ENCODE results near the gene PFDN5.

PFDN5 gene

DNA sequence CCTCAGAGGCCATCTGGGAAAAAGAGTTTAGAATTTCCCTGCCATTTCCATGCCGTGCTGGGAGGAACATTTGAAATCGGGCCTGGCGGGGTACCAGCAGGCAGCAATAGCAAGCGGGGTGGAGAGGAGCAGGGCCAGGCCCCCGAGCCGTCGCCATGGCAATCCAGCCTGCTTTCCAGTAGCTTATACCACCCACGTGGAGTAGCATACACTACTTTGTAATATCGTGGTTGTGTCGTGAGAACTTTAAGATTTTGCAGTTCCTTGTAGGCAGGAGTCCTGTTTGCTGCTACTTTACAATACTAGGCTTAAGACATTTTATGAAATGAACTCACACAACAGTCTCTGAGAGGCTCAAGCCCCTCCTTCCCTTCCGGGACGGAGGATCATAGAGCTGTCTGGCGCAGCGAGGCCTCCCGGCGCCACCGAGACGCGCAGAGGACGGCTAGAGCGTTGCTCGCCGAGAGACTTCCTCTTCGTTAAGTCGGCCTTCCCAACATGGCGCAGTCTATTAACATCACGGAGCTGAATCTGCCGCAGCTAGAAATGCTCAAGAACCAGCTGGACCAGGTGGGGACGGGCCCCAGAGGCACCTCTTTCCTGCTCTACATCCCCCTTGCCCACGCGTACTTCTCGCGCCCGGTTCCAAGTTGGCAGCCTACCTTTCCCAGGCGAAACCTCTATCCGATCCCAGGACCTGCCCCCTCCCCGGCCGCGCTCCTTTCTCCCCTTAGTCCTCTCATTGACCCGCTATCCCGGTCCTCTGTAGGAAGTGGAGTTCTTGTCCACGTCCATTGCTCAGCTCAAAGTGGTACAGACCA is at the start of gene PFDN5:
Gene PFDN5, plus strand, starts transcription at position 473 of the 821 bp plus-strand sequence. Its CDS starts 26 bp downstream, at position 499.
- DNase-seq = peak; percentile 89 to 94 (median 92)

DNA sequence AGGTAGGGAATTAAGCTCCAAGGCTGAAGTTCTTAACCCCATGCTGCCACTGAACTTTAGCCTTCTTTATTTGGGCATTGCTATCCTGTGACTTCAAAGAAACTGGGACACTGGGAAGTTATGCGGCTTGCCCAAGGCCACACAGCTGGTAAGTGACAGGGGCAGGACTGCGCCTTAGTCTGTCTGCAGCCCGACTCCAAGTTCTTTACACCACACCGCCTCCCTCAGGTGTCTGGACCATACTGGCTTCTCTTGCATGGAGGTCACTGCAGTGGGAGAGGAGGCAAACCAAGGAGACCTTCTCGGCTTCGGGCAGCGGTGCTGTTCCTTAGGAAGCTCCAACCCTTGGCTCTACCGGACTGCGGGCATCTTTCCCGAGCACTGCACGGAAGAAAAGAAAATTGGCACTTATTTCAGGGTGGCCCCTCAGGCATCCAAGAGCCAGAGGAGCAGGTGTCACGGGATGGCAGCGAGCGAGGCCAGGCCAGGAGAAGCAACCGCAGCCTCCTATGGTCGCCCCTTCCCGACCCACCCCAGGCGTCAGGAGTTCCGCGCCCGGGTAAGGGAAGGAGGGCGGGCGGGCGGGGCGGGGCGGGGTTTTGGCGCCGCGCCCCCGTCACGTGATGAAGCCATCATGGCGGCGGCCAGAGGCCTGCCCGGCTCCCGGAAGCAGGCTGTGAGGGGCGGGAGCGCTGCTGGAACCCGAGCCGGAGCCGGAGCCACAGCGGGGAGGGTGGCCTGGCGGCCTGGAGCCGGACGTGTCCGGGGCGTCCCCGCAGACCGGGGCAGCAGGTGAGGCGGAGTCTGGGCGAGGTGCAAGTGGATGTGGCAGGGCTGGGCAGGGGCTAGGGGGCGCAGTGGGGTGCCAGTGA is 43.6 kb upstream of the PFDN5 start:
- DNase-seq = peak; percentile 77 to 93 (median 86)

DNA sequence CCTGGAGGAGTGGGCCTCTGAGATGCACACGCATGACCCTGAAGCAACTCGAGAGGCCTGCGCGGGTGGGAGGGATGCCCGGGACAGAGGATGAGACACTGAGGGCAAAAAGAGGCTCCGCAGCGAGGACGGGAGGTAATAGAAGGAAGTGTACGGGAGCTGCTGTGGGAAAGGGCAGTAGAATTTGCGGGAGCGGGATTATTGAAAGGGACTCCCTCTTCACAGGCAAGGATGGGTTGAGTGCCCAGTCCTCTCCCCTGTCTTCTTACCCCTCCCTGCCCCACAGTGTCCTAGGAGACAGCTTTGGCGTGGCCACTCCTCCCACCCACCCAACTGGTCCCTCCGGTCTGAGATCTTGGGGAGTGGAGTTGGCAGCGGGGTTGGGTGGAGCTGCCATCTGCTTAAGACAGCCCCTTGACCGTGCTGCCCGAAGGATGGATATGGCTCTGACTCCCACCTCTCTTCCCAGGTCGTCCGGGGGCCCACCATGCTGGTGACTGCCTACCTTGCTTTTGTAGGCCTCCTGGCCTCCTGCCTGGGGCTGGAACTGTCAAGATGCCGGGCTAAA is 42.9 kb upstream of the PFDN5 start:
- peak; percentile 17 to 51 (median 43) for DNase-seq

DNA sequence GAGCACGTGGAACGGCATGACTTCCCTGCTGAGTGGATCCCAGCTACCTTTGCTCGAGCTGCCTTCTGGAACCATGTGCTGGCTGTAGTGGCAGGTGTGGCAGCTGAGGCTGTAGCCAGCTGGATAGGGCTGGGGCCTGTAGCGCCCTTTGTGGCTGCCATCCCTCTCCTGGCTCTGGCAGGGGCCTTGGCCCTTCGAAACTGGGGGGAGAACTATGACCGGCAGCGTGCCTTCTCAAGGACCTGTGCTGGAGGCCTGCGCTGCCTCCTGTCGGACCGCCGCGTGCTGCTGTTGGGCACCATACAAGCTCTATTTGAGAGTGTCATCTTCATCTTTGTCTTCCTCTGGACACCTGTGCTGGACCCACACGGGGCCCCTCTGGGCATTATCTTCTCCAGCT is 42.0 kb upstream of the PFDN5 start:
- DNase-seq = no peak

DNA sequence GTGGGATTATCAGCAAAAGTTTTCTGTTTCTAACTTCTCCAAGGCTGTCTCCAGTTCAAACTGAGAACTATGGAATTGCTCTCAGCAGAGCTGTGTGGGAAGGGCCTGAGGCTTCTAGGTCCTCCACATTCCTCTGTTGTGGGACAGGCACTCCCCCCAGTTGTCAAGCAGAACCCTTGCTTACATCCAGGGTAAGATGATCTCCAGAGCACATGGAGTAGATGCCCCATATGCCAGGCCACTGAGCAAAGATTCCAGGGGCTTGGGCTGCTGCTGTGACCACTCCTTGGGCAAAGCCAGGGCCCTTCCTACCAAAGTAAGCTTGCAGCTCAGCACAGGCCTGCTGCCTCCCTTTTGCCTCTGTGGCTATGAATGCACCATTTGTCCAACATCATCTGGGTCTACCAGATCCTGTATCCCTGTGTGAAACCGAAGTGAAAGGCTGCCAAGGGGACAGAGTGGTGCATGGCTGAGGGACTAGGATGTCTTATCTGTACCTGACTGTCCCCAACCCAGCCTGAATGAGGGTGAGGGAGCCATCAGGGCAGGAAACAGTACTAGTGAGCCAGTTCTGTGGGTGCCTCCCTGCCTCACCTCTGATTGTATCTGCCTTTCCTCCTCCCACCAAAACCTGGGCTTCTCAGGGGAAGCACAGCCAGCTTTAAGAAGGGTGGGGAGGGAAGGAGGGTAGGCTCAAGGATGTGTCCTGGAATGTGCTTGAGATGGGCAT is 40.4 kb upstream of the PFDN5 start:
- DNase-seq = no peak

DNA sequence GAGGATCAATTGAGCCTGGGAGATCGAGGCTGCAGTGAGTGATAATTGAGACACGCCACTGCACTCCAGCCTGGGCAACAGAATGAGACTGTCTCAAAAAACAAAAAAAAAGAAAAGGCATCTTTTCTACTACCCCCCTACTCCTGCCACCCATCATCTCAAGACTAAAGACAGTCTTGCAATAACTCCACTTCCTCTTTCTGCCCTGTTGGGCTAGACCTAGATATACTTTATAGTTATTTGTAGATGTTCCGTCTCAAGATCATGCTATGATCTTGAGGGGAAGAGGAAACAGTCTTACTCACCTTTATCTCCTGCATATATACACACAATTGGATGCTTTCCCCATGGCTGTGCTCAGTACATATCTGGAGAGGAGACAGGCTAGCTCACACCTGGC is 39.3 kb upstream of the PFDN5 start:
- DNase-seq = peak; percentile 42 to 50 (median 49)

DNA sequence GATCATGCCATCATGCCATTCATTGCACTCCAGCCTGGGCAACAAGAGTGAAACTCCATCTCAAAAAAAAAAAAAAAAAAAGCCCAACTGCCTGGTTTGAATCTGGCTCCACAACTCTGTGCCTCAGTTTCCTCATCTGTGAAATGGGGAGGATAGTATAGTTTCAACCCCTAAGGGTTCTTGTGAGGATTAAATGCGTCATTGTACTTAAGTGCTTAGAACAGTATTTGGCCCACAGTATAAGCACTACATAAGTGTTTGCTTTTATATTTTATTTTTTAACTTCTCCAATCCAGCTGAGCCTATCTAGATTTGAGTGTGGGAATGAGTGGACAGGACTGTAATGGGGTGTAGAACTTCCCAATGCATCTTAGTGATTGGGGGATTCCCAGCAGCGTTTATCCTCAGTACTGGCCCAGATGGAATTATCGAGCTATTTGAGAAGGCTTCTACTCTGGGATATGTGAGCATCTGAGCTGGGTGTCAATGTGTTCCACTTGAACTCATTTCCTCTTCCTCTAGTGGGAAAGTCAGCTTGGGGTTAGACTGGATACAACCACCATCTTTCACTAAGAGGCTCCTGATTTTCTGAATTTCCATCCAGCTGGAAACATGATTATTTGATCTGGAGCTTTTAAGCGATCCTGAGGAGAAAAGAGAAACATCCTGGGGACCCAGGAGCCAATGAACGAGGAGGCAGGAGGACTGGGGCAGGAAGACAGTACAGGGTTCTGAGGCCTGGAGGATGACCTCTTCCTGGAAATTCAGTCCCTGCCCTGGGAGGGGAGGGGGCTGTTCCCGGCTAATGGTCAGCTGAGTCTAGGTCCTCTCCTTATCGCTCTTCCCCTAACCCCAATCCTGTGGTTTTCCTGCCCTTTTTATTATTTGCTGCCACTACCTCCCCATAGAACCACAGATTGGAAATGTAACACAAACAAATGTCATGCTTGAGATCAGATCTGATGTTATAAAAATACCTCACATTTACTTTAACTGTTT is 36.5 kb upstream of the PFDN5 start:
- no peak for DNase-seq

DNA sequence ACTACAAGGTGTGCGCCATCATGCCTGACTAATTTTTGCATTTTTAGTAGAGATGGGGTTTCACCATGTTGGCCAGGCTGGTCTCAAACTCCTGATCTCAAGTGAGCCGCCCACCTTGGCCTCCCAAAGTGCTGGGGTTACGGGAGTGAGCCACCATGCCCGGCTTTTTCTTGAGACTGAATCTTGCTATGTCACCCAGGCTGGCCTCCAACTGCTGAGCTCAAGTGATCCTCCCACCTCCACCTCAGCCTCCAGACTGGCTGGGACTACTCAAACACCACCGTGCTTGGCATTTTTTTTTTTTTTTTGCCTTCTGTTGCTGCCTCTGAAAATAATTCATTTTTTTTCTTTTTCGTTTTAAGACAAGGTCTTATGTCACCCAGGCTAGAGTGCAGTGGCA is 35.5 kb upstream of the PFDN5 start:
- no peak for DNase-seq

DNA sequence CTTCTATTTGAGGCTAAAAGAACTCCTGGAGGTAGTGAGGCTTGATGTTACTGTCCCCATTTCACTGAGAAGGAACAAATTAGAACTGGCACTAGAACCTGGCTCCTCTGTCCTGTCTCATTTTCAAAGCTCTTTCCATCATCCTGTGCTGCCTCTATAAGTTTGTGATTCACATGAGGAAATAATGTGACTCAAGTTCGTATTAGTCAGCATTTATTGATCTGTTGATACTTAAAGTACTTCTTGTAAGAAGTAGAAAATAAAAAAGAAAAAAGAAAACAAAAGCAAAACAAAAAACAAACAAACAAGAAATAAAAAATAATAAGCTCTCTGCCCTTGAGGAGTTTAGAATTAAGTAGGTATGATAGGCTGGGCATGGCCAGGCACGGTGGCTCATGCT is 29.6 kb upstream of the PFDN5 start:
- peak in 1 of 3 donors; percentile 8 for DNase-seq

DNA sequence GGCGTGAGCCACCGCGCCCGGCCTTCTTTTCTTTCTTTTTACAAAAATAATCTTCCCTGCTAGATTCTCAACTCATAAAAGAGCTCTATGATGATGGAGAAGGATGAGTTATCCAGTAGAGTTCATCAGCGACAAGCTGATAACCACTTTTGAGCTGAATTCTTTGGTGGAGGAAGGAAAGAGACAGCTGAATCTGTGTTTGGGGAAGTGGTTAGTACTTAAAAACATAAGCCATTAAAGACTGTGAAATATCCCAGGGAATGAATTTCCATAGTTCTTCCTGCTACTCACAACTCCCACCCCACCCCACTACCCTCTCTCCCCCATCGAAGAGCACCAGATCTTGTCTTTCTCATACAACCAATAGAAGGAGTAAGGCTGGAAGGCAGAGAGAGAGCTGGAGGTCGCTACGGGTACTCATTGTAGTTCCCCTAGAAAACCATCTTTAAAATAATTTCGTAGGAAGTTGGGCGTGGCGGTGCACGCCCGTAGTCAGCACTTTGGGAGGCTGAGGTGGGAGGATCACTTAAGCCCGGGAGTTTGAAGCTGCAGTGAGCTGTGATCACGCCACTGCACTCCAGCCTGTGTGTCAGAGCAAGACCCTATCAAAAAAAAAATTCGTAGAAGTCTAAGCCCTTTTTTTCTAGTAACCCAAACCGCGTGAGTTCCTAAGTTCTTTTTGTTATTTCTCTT is 27.9 kb upstream of the PFDN5 start:
- DNase-seq = peak; percentile 86 to 87 (median 86)

DNA sequence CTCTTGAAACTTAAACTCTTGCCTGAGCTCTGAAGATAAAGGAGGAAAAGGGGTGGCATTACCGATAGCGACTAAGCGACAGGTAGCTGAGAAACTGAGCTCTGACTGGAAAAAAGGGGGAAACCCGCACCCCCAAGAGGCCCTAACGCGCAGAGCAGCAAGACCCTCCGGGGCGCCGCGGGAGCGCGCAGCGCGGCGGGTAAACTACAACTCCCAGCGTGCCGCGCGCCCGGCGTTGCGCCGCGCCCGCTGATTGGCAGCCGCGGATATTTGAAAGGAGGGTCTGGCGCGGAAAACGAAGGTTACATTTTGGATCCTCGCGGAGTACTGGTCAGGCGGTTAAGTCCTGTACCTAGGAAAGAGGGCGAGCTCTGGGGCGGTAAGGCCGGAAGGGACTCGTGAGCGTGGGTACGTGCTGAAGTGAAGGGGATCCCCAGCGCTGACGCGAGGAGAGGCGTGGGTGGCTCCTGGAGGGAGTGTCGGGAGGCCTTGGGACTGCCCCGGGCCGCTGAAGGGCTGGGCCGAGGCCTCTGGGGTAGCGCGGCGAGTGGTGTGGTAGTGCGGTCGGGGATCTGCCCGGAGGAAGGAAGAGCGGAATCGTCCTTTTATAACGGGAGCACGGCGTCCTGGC is 27.2 kb upstream of the PFDN5 start, which contains the start of gene ESPL1:
Gene ESPL1, plus strand, starts transcription at position 301 of the 631 bp plus-strand sequence. CDS start 468 bp downstream, outside the sequence.
- peak; percentile 96 to 98 (median 97) for DNase-seq

DNA sequence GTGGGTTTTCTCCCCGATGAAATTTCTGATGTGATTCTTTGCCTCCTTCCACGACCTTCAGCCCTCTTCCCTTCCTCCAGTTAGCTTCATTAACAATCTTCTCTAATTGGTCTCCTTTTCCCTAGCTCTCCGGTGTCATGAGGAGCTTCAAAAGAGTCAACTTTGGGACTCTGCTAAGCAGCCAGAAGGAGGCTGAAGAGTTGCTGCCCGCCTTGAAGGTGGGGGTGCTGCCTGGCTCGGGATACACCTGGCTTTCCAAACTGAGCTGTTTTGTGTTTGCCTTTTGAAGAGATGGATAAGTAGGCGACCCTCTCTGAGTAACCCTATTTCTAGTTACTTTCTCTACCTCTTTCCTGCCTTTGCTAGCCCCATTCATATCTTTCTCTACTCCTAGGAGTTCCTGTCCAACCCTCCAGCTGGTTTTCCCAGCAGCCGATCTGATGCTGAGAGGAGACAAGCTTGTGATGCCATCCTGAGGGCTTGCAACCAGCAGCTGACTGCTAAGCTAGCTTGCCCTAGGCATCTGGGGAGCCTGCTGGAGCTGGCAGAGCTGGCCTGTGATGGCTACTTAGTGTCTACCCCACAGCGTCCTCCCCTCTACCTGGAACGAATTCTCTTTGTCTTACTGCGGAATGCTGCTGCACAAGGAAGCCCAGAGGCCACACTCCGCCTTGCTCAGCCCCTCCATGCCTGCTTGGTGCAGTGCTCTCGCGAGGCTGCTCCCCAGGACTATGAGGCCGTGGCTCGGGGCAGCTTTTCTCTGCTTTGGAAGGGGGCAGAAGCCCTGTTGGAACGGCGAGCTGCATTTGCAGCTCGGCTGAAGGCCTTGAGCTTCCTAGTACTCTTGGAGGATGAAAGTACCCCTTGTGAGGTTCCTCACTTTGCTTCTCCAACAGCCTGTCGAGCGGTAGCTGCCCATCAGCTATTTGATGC is 26.4 kb upstream of the PFDN5 start:
- DNase-seq = no peak

DNA sequence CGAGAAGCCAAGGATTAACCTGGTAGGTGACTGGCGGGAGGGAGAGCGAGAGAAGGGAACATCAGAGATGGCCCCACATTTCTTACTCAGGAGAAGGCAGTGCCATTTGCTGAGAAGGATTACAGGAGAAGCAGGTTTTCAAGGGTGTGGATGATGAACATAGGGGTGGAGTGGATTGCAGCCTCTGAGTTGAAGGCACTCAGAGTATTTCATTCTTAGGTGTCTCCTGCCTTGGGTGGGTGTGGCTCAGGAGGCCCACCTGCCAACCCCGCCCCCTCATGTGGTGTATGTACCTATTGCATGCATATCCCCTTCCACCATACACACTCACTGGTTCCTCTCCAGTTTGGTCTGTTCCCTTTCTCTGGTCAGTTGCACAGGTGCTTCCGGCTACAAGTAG is 20.9 kb upstream of the PFDN5 start:
- DNase-seq = no peak

DNA sequence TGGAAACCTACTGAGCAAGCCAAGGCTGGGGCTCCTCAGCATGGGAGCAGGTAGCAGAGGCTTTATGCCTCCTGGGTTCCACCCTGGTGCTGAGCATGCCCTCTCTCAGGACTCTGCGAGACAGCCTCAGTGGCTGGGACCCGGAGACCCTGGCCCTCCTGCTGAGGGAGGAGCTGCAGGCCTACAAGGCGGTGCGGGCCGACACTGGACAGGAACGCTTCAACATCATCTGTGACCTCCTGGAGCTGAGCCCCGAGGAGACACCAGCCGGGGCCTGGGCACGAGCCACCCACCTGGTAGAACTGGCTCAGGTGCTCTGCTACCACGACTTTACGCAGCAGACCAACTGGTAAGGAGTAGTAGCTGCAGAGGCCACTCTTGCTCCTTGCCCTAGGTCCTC is 18.8 kb upstream of the PFDN5 start:
- no peak for DNase-seq

DNA sequence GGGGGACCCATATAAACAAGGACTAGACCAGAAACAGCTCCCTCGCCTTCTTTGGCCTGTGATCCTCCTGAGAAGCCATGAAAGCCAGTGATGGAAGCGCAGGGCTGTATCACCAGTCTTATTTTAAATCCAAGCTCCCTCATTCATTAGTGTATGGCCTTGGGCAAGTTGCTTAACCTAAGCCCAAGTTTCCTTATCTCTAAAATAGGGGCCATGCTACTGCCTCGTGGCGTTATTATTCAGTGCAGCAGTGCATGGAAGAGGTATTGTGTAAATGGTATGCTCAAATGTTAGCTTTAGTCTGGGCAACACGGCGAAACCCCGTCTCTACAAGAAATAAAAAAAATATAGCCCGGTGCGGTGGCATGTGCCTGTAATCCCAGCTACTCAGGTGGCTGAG is 17.4 kb upstream of the PFDN5 start:
- no peak for DNase-seq

DNA sequence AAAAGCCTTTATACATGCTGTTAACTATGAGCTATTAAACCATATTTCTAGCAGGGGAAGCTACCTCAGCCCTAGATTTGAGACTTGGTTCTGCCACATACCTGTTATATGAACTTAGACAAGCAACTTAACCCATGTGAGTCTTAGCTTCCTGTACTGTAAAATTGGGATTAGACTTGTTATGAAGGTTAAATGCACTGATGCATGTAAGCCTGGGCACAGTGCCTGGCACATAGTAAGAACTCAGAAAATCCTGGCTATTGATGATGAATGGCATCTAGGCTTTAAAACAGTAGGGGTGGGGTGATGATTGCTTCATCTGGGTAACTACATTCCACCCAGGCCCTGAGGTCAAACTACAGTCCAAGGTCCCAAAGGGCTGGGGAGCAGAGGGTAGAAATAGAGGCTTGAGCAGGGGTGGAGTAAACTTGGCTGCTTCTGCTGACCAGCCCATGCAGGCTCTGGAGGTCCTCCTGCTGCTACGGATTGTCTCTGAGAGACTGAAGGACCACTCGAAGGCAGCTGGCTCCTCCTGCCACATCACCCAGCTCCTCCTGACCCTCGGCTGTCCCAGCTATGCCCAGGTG is 16.0 kb upstream of the PFDN5 start:
- no peak for DNase-seq

DNA sequence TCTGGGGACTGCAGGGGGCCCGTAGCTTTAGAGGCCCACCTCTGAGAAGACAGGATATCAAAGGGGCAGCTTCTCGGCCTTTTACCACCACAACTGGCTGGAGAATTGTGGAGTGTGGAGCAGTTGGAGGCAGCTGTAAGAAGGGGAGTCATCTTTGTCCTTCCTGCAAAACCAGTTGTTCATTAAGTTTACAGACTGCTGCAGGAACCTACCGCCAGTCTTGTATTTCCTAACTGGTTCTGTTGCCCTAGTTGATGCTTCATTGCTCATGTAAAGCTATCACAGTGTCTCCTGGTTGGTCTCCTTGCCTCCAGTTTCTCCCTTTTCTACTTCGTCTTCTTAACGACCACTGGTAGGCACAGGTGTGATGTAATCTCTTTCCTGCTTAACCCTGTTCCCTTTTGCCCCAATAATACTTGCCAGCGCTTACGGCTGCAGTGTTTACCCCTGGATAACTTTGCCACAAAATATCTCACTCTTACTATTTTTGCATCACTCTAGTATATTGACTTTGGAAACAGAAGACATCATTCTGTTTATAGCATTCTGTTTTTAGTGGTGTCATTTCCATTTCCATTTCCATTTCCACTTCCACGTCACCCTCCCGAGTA is 15.3 kb upstream of the PFDN5 start:
- DNase-seq = no peak

DNA sequence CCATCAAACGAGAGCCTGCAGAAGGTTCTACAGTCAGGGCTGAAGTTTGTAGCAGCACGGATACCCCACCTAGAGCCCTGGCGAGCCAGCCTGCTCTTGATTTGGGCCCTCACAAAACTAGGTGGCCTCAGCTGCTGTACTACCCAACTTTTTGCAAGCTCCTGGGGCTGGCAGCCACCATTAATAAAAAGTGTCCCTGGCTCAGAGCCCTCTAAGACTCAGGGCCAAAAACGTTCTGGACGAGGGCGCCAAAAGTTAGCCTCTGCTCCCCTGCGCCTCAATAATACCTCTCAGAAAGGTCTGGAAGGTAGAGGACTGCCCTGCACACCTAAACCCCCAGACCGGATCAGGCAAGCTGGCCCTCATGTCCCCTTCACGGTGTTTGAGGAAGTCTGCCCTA is 8.9 kb upstream of the PFDN5 start:
- no peak for DNase-seq
